CD1c-positive myeloid dendritic cell (primary cell): ENCODE measurements around the gene STXBP3.

Experiments used
- DNase-seq: peaks from one replicate; pipeline ENCODE4 v3.0.0-alpha.2; 2016; ENCODE audit errors: extremely low spot score

STXBP3 gene

DNA sequence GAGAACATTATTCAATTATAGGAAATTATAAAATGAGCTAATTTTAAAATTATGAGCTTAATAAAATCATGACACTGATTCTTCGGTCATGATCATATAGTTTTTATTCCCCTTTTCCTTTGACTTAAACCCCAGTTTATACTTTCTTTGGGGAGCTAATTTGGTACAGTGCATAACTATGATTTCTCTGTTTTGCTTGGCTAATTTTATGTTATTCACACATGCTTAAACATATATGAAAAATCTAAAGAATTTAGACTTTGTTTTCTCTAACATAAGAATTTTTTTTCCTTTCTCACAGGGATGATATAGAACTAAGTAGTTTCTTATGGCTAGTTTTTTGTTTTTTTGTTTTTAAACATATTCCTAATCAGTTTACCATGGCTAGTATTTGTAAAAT, 52.5 kb downstream of the STXBP3 start:
- DNase-seq = no peak

DNA sequence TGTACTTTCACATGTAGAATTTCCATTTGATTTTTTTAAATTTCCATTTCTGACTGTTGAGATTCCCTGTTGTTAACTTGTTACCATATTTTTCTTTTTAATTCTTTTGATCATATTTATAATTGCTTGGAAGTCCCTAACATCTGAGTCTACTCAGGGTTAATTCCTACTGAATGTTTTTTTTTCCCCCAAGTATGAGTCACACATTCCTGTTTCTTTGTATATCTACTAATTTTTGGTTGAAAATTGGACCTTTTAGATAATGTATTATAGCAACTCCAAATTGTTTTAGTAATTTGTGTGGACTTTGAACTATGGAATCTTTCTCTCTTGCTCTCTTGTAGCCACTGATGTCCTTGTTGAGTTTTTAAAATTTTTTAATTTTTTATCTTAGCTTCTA, 54.6 kb downstream of the STXBP3 start:
- no peak for DNase-seq

DNA sequence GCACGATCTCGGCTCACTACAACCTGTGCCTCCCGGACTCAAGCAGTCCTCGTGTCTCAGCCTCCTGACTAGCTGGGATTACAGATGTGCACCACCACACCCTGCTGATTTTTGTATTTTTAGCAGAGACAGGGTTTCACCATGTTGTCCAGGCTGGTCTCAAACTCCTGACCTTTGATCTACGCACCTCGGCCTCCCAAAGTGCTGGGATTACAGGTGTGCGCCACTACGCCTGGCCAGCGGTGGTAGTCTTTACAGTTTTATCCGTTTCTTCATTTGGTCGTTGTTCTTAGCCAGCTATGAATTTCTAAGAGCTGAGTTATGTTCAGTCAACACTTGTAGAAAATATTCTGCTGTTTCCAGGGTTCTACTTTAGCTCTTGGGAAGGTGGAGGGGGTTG, 57.1 kb downstream of the STXBP3 start:
- no peak for DNase-seq

DNA sequence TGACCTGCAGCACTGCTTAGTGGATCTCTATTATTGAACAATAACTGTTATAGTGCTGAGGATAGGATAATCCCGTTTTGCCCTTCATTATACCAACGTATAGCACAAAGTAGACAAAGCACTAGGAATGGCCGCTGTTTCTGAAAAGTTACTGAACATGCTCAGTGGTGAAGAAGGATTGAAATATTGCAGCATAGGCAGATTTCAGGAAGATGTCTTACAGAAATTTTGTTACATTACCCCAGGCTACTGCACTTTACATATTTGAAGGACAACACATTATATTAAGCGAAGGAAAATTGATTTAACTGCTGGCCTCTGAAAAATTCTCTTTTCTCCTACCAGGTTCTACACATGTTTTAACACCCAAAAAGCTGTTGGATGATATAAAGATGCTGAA, 62.0 kb downstream of the STXBP3 start:
- DNase-seq = no peak

DNA sequence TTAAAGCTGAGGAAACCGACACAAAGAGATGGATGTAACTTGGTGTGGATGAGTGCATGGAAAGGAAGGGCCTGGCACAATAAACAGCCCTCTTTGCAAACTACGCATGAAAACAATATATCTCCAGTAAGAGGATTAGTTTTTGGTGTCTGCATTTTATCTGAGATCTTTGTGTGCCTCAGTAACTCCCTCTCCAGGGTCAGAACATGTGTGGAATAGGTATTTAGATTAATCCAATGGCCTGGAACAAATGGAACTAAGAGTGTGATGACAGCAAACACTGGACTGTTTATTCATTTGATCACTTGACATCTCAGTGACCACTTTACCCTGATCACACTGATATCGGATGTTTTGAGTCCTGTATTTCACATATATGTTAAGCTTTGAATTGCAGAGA, 65.1 kb downstream of the STXBP3 start:
- DNase-seq = no peak

DNA sequence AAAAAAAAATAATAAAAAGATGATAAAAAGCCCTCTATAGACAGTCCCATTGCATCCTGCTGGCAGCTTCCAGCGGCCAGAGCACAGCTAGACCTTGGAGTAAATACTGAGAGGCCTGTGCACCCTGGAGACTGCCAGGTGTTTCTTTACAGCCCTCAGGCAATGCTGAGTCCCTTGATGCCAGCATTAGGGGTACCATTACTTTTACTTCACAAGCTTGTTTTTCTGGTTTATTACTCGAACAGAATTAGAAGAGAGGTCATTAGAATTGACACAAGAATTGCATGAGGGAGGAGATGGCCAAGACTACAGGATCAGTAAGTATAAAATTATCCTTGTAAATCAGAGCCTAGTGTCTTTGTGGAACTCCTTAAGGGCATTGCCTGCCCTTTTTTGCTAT, 66.9 kb downstream of the STXBP3 start:
- DNase-seq = no peak

DNA sequence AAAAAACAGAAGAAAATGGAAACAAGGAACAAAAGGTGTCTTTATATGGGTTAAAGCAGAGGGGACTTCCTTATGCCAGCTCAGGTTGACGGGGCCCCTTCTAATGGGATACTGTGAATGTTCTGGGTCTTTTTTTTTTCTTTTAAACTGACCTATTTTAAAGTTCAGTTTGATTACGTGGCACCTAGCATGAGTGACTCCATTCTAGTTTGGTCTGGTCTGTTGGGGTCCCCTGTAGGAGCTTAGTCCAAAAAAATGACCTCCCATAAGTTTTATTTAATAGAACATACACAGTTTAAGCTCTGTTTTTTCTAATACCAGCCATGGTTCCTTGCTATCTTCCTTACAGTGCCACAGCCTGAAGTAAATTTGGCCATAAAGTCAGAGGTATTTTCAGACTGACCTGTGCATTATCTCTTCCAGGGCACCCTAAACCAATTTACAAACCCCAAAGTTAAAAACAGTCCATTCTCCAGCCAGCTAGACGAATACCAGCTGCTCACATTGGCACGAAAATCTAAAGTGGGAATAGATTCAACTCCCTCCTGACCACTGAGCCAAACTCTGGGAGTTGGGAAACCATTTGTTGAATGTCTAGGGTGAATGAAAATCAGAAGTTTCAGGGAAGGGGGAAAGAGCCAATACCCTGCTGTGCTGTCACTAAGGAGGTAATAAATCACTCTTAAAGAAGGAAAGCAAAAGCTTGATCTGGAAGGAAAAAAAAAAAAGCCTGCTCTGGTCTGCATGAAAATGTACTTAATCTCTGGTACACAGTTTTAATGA, 68.1 kb downstream of the STXBP3 start:
- no peak for DNase-seq

DNA sequence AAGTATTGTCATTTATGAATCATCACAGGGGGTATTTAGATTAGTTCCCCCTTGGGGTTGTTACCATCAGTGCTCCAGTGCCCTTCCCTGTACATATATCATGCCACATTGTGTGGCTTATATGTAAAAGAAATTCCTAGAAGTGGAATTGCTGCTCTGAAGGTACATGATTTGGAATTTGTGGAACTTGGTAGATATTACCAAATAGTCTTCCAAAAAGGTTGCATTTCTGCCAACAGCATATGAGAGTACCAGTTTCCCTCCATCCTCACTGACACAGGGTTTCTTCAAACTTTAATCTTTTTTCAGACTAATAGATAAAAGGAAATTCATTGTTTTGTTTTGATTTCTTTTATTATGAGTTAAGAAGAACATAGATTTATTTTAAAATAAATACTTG, 69.1 kb downstream of the STXBP3 start:
- DNase-seq = no peak

DNA sequence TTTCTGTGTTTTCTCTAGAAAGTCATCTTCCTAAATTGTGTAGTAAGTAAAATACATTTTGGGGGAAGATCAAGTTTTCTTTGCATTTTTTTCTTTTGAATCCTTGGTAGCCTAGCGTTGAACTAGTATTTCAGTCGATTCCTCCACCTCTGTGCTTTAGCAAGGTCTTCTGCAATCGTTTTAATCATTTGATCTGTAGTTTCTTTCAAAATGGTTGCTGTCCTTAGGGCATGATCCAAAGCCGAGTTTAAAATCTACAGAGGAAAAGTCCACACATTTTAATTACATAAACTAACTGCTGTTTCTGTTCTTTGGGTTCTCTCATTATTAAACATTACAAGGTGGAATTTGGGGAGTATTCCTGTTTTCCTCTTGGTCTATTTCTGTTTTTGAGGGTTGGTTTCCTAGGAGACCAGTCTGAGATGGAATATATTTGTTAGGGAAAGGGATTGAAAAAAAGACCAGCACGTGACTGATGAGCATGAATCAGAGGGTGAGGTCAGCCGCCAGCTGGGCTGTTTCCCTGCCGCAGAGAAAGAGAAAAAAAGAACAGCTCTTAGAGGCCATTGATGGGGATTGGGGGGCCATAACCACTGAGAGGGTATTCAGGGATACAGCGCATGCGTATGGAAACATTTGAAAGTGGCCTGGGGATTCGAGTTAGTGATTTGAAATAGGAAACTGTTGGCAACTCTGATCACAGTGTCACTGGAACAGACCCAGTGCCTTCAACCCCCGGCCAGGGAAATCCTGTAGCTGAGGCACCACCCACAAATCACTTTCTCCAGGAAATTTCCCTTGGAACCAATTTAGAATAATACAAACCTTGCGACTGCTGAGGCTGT, 69.8 kb downstream of the STXBP3 start:
- peak; percentile 18 for DNase-seq

DNA sequence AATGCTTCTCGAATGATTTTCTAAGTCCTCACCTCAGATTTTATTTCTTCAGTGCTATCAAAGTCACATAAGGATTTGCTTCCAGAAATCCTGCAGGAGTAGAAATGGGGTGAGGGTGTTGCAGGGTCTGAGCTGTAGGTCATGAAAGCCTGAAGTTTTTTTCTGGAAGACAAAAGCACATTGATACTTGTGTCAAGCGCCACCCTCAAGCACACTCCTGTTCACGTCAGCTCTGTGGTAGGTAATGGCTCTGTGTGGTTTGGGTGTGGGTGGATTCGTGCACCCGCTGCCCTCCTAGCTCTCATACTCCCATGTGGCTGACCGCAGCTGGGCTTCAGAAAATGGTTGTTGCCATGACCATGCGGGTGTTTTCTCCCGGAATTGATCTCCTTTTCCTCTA, 70.5 kb downstream of the STXBP3 start:
- DNase-seq = no peak

DNA sequence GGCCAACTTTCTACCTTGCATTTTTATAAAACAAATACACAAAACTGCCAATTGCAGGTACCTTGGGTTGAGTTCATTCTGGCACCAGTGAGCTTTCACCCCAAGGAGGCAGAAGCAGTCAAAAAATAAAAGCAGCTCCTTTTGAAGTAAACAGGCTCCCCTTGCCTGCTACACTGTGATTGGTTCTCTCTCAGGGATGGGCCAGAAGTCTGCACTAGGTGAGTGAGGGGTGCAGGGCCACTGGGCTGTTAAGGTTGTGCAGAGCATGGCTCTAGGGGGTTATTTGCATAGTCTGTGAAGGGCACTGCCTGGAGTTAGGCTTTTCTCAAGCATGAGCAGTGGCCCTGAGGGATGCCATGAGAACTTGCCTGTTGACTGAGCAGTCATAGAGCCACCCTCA, 71.3 kb downstream of the STXBP3 start:
- DNase-seq = no peak

DNA sequence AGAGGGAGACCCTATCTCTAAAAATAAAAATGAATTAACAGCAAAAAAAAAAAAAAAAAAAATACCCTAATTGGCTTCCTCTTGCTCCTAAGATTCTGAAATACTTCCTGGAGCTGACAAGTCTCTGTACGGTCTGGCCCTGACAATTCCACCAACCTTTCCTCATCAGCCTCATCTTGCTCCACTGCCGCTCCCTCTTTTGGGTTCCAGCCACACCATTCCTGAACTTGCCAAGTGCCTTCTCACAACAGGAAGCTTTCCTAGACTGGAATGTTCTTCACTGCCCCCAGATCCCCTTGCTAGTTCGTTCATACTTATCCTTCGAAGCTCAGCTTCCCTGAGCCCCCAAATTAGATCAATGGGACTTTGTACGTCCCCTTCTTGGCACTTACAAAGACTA, 73.4 kb downstream of the STXBP3 start:
- DNase-seq = no peak

DNA sequence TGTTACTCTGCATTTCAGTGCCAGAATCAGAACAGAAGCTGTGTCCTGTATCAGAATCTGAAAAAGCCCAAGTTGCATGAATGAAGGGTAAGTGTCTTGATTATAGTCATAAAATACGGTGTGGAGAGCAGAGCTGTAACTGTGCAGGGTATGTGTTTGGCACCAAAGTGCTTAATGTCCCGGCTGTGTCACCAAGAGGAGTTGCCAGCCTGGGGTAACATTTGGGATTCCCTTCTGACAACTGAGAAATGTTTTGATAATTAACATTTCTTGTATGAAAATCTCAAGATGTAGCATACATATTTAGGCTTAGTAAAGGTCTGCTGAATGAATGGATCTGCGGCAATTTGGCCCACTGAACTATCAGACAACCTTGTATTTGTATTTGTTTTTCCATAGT, 77.2 kb downstream of the STXBP3 start:
- DNase-seq = no peak

DNA sequence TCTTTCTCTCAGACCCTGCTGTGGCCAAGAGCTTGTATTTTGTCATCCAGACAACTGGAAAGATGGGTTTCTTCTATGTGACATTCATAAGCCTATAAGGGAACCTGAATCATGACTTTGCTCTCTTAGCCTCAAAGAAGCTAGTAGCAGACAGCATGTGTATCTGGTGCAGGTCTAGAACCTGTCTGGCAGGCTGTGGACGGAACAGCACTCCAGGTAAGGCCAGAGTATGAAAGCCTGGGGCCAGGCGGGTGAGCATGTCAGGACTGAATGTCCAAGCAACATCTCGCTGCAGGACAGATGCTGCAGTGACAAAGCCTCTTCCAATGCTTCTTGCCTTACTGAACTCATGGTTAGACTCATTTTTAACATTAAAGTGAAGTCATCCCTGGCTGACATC, 77.6 kb downstream of the STXBP3 start:
- DNase-seq = no peak

DNA sequence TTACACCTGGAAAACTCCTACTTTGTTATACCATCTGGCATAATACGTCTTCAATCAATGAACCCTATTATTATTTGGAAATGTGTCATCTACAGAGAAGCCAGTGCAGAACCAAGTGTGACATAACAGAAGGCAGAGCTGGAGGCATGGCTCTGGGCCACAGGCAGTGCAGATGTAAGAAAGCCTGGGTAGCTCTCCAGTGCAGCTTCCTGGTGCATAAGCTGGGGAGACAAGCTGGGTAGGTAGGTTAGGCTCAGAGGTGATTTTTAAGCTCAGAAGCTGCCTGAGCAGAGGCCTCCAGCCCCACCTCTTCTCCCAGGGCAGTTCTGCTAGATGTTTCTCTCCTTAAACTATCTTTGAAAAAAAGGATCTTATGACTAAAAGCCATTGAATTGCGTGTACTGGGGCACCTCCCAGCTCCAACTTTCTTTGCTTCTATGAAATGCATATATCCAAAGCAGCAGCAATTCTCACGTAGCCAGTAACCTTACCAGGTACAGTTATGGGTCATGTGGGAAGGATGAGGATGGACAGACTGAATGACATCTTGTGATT, 79.7 kb downstream of the STXBP3 start:
- no peak for DNase-seq

DNA sequence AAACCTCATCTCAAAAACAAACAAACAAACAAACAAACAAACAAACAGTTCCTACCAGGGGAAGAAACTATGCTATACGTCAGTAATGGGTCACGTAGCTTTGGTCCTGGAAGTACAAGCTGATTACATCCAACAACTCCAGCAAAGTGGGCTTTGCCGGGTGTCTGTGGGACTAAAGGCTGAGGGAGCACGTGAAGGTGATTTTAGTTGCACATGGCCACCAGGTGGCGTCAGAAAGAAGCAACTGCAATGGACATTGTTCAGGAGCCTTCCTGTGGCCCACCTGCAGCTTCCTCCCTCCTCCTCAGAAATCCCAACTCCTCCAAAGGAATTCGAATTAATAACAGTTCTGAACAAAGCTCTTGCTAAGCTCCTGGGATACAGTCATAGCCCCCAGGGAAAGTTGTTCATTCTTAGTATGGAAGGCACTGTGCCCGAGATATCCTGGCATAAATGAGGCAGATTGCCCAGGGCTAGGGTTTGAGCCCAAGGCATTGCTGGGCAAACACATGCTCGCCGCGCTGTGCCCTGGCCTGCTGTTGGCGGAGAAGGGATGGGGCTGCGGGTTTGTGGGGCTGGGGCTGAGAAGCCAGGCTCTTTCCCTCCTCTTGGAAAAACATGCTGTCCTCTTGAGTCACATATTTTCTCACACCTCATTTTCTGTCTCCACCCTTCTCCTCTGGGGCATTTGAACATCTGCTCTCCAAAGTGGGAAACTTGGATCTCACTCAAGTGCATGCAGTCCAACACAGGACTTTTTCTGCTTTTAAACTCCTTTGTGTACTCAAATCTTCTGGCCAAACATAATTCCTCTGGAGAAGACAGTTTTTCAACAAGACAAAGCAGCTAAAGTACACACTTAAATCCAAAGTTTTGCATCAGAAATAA, 81.8 kb downstream of the STXBP3 start:
- DNase-seq = peak; percentile 76

DNA sequence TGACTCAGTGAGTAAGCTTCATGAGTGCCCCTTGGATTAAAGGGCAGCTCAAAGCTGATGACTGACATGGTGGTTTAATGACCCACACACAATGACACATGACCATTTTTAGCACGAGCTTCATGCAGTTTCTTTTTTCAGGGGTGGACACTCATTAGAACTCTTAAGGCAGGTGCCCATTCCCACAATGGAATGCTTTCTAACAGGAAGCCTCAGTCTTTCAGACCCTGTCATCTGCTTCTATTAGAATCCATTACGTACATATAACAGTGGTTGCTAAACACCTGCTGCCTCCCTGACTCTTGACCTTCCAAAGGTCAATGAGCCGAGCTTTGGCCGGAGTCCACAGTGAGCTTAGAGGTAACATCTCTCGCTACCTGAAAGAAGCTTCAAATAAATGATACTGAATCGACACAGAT, 83.0 kb downstream of the STXBP3 start:
- no peak for DNase-seq

DNA sequence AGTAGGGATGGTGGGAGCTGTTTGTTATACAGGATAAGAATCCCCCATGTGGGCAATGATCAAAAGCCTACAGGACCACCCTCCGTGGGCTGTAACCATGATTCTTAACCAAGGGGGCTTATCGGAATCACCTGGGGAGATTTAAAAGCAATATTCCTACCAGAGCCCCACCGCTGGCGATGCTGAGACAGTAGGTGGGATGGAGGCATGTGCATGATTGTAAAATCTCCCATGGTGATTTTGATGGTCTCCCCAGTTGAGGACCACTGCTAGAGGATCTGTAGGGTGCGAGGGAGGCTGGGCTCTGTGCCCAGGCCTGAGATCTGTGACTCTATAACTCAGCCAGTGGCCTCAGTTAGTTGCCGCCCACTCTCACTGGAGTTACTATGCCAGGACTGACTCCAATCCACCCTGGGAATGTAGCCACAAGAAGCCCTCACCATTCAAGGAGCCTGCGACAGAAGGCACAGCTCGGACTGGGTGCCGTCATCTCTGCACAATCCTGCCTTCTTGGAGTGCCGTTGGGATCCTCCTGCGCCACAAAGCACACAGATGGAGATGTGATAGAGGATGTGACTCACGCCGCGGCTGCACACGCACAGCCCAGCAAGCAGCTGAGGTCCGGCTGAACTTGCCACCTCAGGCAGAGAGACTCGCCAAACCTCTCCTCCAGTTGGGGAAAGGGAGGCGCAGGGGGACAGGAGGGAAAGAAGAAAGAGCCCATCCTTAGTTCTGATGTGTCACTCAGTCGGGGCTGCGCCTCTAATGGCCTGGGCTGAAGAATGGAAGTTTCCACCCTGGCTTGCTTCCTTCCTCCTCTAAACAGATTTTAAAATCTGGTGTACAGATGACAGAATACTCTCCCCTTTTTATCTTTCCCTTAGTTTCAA, 83.9 kb downstream of the STXBP3 start:
- peak; percentile 29 for DNase-seq

DNA sequence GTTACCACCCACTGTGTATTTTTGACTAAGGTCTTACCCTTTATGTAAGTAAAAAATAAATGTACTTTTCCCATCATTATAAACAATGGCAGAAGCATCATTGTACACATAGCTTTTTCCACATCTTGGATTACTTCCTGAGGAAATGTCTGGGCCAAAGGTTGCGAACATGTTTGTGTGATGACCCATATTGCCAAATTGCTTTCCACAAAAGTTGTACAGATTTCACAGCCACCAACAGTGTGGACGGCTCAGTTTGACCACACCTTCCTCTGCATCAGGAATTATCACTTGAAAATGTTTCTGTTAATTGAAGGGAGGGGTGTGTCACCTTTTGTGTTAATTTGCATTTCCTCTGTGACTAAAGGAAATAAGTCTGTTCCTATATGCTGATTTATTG, 84.8 kb downstream of the STXBP3 start:
- no peak for DNase-seq

DNA sequence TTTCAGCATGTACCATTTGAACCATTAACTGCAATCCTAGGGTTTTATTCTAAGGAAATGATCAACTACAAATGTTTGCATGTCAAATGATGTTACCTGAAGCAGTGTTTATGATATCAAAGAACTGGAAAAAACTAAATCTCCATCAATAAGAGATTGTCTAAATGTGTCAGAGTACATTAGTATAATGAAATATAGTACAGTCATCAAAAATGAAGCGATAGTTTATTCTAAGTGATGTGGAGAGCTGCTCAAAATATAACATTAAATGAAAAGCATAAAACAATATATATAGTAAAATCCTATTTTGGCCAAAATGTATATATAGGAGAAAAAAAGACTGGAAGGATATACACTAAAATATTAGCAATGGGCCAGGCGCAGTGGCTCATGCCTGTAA, 86.5 kb downstream of the STXBP3 start:
- DNase-seq = no peak

DNA sequence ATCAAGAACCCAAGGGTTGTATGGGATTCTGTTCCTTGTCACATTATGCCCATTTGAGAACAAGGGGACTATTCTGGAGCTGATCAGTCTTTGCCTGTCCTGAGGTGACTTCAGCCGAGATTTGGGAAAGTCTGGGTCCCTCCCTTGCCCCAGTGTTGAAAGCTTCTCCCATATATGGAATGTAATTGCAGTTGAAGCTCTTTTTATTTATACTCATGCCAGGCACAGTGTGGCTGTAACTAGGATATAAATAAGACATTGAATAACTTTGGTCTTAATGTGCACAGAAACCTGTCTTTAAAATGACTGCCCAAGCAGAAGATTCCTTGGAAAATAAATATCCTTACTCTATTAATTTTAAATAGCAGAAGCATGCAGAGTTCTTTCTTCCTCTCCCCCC, 95.2 kb downstream of the STXBP3 start:
- no peak for DNase-seq
